T-helper 2 cell (primary cell): Measurements from ENCODE around the gene KMT5C.

ENCODE experiments used
- DNase-seq, 5 experiments: peaks; one replicate each; pipeline versions ENCODE4 v3.0.0 to v3.0.0-alpha.2; 2012 to 2022

The KMT5C gene

DNA sequence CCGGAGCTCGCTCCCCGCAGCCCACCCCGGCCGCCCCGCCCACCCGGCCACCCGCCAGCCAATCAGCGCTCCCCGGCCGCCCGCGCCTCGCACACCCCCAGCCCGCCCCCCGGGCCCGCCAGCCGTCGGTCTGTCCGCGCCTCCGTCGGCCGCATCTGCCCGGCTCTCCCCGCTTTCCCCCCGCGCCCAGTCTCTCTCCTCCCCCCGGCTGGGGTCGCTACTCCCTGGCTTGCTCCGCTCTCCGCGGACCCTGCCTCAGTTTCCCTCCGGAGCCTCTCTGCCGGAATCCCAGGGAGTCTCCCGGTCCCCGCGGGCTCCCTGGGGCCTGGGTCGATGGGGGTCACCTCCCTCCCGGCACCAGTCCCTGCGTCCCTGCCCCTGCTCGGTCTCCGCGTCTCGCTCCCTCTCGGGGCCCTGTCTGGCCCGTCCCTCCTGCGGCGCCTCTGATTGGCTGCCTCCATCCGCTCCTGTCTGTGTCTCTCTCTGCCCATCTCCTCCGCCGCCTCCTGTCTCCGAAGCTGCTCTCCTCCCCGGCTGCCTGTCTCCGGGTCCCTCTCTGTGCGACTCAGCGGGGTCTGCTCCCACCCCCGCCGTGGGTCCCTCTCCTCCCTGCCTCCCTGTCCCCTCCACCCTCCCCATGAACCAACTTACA lies 30.1 kb downstream of the KMT5C start:
- peak in 1 of 5 experiments; percentile 39 for DNase-seq

DNA sequence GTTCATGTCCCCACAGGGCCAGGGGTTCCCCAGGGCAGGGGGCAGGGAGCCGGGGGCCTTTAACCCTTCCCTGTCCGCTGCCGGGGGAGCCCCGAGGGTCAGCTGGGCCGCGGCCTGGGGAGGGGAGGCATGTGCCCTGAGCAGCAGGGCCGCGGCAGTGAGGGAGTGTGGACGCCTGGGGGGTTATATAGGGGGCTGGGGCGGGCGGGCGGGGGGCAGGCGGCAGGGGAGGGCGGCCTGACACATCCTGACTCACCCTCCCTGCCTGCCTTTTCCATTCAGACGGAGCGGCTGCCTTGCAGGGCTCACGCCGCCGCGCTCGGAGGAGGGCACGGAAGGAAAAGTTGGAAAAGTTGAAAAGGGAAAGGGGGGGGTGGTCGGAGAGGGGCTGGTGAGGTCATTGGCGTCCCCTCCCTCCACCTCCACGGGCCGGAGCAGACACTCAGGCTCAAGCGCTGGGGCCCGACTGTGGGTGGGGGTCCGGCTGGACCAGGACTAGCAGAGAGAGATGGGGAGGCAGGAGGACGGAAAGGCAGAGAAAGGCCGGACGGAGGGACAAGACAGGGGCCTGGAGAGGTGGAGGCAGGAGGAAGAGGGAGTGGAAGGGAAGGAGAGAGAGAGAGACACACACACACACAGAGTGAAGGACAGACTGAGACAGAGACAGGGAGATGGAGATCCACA lies 30.8 kb downstream of the KMT5C start, which contains the start of gene IL11:
TSS of gene IL11 (minus strand) at position 159 of the 684 bp plus-strand sequence. CDS start at position 6, 153 bp downstream.
- DNase-seq, result no peak

DNA sequence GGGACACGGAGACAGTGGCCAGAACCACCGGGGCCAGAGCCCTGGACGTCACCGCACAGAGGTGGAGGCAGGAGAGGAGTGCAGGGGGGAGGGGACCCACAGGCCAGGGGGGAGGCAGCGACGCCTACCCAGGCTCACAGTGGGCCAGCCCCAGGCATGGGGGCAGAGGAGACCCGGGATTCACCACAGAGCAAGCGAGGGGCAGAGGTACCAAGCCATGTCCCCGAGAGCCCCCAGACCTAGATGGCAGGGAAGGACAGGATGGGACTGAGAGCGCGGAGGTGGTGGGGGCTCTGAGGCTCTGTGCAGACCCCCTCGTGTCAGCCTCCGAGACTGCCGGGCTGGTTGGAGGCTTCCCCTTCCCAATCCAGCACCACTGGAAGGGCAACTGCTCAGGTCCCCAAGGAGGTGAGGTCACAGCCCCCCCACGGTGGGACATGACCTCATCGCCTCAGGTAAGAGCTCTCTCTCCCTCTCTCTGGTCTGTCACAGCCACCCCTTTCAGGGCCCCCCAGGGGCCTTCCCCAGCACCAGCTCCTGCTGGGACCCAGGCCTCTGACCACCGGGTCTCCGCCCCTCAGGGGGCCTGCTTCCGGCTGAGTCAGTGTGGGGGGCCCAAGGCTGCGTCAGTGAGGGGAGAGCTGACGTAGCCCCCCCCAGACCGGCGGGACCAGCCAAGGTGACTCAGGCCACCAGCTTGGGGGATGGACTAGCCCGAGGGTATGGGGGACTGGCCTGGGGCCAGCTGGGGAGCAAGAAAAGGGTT lies 32.8 kb downstream of the KMT5C start:
- DNase-seq, result no peak

DNA sequence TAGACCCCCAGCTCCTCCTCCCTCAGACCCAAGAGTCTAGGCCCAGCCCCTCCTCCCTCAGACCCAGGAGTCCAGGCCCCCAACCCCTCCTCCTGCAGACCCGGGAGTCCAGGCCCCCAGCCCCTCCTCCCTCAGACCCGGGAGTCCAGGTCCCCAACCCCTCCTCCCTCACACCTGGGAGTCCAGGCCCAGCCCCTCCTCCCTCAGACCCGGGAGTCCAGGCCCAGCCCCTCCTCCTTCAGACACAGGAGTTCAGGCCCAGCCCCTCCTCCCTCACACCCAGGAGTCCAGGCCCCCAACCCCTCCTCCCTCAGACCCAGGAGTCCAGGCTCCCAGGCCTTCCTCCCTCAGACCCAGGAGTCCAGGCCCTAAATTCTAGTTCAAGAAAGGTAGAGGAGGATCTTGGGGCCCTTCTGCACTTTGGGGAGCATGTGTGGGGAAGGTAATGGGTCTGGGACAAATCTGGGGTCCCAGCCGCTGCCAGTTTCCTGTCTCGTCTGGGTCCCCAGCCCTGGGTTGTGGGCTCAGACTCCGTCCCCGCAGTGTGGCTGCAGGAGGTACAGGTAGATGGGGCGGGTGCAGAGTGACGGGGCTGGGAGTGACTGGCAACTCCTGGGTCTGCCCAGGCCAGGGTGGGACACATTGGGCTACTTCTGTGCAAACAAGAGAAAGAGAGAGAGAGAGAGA lies 33.8 kb downstream of the KMT5C start:
- DNase-seq, result no peak

DNA sequence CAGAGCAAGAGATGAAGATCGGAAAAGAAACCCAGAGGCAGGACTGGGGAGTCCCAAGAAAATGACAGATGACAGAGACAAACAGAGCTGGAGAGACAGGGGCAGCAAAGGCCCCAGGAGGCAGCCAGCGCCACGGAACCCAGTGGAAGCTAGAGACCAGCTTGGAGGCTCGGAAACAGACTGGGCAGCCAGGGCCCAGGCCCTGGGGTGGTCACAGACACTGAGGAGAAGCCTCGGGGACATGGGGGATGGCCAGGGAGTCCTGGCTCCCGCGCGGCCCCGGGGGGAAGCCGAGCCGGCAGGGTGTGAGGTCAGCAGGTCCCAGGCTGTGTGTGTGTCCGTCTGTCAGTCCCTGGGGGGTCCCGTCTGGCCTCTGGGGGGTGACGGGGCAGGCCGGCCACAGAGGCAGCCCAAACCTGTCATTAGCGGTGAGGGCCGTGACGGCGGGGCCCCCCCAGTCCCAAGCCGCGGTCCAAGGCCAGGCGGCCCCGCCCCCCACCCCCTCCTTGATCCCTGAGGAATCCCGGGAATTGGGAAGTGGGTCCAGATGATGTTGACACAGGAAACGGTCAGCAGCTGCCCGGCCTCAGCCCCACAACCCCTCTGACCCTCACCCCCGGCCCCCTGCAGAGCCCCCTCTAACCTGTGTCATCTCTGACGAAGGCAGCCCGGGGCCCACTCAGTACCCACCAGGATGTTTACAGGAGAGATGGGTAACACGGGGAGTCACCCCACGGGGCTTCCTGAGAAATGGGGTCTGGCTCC lies 34.5 kb downstream of the KMT5C start:
- no peak for DNase-seq

DNA sequence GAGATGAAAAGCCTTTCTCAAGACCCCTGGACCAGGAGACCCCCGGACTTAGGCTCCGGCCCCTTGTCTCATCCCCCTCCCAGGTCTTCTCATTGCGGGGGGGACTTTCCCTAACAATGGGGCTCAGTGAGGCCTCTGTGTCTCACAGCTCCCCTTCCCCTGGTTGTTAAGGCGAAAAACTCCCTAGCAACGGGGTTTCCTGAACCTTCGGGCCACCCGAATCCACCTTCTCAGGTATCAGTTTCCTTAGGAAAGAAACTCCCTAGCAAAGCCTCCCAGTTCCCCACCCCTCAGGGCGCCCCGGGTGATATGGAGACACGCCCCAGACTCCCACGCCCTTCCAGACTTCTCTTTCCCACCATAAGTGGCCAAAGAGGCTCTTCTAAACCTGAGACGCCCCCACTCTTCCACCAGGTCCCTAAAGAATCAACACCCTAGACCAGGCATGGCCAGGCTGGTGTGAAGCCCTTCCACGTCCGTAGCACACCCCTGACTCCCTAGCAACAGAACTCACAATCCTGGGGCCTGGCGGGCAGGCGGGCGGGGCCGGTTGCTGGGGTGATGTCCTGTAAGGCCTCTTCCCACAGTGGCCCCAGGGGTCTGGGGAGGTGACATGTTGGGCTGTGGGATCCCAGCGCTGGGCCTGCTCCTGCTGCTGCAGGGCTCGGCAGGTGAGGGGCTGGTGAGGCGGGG lies 36.7 kb downstream of the KMT5C start, which contains the start of gene TMEM190:
TSS of gene TMEM190 (plus strand) at position 586 of the 693 bp plus-strand sequence. CDS start at position 614, 28 bp downstream.
- no peak for DNase-seq

DNA sequence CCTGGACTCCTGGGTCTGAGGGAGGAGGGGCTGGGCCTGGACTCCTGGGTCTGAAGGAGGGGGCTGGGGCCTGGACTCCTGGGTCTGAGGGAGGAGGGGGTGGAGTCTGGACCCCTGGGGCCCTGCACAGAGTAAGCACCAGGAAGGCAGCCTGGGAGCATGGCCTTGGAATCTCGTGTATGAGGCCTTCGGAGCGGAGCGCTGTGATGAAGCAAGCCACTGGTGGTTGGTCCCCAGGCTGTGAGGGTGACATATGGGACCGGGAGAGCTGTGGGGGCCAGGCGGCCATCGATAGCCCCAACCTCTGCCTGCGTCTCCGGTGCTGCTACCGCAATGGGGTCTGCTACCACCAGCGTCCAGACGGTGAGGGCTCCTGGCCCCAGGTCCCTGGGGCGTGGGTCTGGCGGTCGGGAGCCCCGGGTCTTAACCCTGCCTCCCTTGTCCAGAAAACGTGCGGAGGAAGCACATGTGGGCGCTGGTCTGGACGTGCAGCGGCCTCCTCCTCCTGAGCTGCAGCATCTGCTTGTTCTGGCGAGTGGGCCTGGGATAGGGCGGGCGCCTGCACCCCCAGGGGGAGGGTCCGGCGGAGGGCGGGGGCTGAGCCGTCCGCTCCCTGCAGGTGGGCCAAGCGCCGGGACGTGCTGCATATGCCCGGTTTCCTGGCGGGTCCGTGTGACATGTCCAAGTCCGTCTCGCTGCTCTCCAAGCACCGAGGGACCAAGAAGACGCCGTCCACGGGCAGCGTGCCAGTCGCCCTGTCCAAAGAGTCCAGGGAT lies 37.9 kb downstream of the KMT5C start:
- DNase-seq, result no peak

DNA sequence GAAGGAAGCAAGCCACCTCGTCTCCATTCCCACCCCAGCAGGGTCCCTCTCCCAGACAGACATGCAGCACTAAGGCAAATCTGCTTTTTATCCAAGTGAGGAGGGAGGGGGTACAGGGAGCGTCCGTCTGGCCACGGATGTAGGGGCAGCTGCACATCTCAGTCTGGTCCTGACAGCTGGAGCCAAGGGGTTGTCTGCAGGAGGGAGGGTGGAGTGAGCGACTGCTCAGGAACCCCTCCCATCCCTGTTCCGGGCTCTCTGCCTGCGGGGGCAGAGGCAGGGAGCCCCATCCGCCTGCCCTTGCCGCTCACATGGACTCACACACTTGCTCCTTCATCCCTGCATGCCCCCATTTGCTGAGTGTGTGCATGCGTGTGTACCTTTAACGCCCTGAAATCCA lies 39.5 kb downstream of the KMT5C start:
- no peak for DNase-seq

DNA sequence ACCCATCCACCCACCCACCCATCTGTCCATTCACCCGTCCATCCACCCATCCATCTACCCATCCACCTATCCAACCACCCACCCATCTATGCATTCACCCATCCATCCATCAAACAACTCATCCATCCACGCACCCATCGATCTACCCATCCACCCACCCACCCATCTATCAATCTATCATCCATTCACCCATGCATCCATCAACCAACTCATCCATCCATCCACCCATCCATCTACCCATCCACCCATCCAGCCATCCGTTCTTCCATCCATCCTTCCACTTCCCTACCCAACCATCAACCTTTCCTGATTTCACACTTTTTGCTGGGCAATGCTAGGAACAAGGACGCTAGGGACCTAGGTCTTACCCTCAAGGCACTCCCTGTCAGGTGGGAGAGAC lies 42.3 kb downstream of the KMT5C start:
- no peak for DNase-seq

DNA sequence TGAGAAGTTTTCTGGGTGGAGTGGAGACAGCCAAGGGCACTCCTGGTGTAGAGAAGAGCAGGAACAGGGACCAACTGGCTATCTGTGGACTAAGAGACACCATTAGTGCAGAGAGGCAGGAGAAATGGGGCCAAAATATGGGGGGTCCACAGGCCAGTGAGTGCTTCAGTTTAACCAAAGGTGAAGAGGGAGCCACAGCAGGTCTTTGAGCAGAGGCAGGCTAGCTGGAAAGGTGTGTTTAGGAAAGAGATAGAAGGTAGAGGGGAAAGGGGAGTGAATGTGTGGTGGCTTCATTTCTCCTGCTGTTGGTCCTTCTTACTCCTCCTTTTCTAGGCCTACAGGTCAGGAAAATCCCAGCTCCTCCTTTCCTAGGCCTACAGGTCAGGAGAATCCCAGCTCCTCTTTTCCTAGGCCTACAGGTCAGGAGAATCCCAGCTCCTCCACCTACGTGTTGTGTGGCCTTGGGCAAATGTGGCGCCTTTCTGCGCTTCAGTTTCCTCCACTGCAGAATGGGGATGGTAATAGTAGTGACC lies 42.9 kb downstream of the KMT5C start:
- DNase-seq, result no peak

DNA sequence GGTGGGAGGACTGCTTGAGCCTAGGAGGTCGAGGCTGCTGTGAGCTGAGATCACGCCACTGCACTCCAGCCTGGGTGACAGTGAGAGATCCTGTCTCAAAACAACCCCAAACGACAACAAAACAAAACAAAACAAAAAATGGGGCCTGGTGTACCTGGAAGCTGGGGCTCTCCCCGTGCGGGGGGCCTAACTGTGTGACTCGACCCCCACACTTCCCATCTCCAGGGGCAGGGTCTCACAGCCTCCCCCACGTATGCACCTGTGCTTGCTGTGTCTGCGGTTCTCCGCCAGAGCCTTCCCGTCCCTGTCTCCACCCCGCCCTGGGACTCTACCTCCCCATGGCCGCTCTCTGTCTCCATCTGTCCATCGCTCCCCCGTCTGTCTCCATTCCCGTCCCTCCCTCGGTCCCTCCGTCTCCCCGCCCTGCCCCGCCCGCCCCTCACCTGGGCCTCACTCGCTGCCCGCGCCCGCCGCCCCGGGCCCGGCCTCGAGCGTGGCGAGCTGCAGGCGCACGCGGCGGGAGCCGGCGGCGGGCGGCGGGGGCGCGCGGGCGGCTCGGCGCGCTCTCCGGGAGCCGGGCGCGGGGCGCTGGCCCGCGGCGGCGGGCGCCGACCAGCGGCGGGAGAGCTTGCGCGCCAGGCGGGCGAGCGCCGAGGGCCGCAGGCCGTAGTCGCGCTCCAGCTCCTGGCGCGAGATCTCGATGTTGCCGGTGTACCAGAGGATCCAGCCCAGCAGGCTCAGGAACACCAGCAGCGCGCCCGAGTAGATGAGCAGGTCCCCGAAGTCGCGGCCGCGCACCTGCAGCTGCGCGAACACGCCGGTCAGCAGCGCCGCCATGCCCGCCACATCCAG lies 43.8 kb downstream of the KMT5C start:
- peak in 2 of 5 experiments; percentile 30 to 78 for DNase-seq

DNA sequence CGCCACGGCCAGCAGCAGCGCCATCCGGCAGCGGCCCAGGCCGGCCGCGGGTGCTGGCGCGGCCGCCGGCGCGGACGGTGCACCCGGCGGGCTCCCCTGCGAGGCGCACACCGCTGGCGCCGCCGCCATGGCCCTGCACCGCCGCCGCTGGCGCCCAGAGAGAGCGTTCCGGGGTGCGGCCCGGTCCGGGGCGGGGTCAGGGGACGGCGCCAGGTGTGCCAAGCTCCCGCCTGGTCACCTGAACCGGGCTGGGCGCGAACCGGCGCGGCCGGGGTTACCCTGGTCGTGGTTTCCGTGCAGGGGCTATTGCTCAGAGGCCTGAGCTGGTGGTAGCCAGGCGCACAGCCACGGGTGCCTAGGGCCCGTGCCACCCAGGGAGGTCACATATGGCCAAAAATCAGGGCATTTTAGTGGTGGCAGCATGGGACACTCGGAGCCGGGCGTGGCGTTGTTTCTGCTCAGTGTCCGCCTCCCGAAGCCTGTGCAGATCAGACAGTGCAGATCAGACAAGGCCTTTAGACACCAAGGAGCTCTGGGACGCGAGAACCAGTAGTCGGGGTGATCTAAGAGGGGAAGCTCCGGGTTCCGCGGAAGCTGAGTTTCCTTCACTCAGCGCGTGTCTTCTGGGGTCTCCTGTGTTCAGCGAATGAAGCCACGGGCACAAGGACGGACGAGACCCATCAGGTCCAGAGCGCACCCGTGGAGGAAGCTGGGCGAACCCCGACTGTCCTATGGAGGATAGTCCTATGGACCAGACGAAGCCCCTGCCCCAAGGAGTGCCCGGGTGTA lies 44.6 kb downstream of the KMT5C start, which contains the start of gene TMEM238:
TSS of gene TMEM238 (minus strand) at position 162 of the 789 bp plus-strand sequence. CDS start at position 129, 33 bp downstream.
- DNase-seq, result peak in 1 of 5 experiments; percentile 52

DNA sequence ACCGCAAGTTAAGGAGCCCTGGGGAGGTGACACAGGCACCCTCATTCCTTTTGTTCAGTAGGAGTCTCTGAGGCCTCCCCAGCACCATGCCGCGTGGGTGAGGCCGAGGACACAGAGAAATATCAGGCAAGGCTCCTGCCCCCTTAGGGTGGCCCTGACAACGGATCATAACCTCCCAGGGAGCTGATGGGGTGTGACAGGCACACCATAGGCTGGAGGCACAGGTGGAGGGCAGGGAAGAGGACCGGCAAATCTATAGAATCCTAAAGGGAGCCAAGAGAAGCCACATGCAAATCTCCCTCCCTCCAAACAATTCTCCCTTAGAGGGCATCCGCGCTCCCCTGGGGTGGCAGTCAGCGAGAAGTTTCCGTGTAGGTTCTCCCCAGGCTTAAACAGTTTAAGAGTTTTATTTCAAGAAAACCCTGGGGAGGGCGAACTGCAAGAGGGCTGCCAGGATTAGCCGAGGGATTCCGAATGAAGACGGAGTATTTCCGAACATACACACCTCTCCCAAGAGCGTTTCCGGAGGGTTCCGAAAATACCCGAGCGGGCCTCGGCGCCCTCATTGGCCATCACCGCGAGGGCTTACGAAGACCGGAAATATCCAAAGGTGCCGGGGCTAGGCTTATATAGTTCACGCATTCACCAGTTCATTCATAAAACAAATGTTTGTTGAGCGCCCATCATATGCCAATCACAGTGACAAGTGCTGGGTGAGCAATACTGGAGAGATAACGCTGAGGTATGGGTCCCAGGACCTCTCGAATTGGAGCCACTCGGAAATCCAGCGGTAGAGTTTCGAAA lies 45.4 kb downstream of the KMT5C start:
- peak; percentile 76 to 97 (median 93) for DNase-seq

DNA sequence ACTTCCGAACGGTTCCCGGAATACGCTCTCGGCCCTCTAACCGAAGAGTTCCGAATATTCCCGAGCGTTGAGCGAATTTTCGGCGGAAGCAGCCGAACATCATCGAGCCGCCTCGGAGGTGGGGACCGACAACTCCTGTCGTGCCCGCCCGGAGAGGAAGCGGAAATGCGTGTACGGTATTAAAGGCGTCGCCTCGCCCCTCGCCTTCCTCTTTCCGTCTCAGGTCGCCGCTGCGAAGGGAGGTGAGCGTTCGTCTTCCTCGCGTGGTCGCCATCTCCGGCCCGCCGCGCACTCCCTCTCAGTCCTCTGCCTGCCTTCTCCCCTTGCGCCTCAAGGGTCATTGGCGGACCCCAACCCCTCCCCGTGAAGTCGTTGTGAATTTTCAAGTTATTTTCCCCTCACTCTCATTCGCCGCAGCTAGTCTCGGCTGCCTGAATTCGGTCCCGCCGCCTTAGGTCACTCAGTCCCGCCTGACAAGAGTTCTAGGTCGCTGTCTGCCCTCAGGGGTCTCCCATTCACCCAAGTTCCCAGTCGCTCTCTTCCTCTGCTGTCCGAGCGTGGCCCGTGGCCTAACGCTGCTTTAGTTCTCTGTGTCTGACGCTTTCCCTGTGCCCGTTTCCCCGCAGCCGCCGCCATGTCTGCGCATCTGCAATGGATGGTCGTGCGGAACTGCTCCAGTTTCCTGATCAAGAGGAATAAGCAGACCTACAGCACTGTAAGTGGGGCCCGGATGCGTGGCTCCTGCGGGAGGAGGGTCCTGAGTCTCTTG lies 46.2 kb downstream of the KMT5C start, which contains the start of gene RPL28:
TSS of gene RPL28 (plus strand) at position 209 of the 769 bp plus-strand sequence. CDS start at position 635, 426 bp downstream.
- DNase-seq, result peak; percentile 91 to 99 (median 98)

DNA sequence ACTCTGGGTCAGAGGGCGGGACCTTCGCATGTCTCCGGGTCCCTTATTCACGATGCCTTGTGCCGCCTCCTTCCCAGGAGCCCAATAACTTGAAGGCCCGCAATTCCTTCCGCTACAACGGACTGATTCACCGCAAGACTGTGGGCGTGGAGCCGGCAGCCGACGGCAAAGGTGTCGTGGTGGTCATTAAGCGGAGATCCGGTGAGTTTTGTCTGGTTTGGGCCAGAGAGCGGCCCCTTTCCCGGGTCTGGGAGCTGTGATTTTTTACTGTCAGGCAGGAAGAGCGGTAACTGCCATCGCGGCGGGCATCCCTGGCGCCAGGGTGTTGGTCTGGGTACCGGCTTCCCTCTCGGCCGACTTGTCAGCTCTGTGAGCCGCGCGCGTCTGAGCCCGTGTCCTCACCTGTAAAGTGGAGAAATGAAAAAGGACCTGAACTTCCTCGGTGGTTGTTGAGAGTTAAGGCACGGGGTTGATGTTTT lies 46.9 kb downstream of the KMT5C start:
- peak in 1 of 5 experiments; percentile 26 for DNase-seq
